H1 (cell line): ENCODE measurements around the gene PDE8A.

Experiments used
- ATF3 ChIP-seq: IDR thresholded peaks from 2 replicates; pipeline ENCODE4 v1.6.1; 2011; ENCODE audit warnings: low read depth, mild to moderate bottlenecking, low read length; ENCODE audit not compliant: insufficient read depth
- CHD2 ChIP-seq: IDR thresholded peaks from 2 replicates; pipeline ENCODE4 v1.6.1; 2012; ENCODE audit warnings: low read length, improper control_type of control experiment
- CTCF ChIP-seq, 3 experiments: IDR thresholded peaks; 1 replicate in 2 of 3; 2 replicates in 1 of 3; pipeline versions ENCODE4 v1.5.1 to v1.6.1; 2011; ENCODE audit warnings: low read length in 3 of 3, mild to moderate bottlenecking in 3 of 3, inconsistent platforms in 2 of 3, low read depth in 1 of 3, moderate library complexity in 1 of 3; ENCODE audit not compliant: insufficient read depth in 1 of 3; ENCODE audit errors: control extremely low read depth in 1 of 3
- EZH2 ChIP-seq: fragments of 200-600 bp; sonication (generic); IDR thresholded peaks from 2 replicates; pipeline ENCODE4 v1.7.1; 2012; ENCODE audit warnings: low read depth, mild to moderate bottlenecking, moderate library complexity, low read length, inconsistent platforms; ENCODE audit not compliant: severe bottlenecking
- GABPA ChIP-seq: IDR thresholded peaks from 2 replicates; pipeline ENCODE4 v1.6.1; 2011; ENCODE audit warnings: mild to moderate bottlenecking, low read length, moderate library complexity, borderline replicate concordance; ENCODE audit not compliant: insufficient read depth
- JUND ChIP-seq: IDR thresholded peaks from 2 replicates; pipeline ENCODE4 v1.6.1; 2011; ENCODE audit warnings: mild to moderate bottlenecking, improper control_type of control experiment, low read length
- NRF1 ChIP-seq: IDR thresholded peaks from 2 replicates; pipeline ENCODE4 v1.6.1; 2011; ENCODE audit warnings: mild to moderate bottlenecking, low read depth, low read length, improper control_type of control experiment
- POLR2AphosphoS5 ChIP-seq: IDR thresholded peaks from 2 replicates; pipeline ENCODE4 v1.6.1; 2011; ENCODE audit warnings: low read depth, low read length
- SP1 ChIP-seq: IDR thresholded peaks from 2 replicates; pipeline ENCODE4 v1.6.1; 2011; ENCODE audit warnings: low read depth, low read length
- SP2 ChIP-seq: IDR thresholded peaks from 2 replicates; pipeline ENCODE4 v1.6.1; 2012; ENCODE audit warnings: mild to moderate bottlenecking, low read length, inconsistent platforms
- TAF1 ChIP-seq: IDR thresholded peaks from 2 replicates; pipeline ENCODE4 v1.6.1; 2011; ENCODE audit warnings: mild to moderate bottlenecking, low read depth, low read length
- ZNF274 ChIP-seq: IDR thresholded peaks from 2 replicates; pipeline ENCODE4 v1.7.0; 2012; ENCODE audit warnings: low read length, borderline replicate concordance; ENCODE audit errors: extremely low read depth
- TF ChIP-seq, protein P1 (sequence below): IDR thresholded peaks from 2 replicates; pipeline ENCODE4 v1.6.1; 2012; ENCODE audit warnings: inconsistent platforms
- TF ChIP-seq, protein P2 (sequence below): fragments of 300-600 bp; sonication (generic); IDR thresholded peaks from 2 replicates; pipeline ENCODE4 v1.7.1; 2012; ENCODE audit warnings: low read length, moderate library complexity, mild to moderate bottlenecking, inconsistent platforms; ENCODE audit not compliant: insufficient replicate concordance

DNA sequence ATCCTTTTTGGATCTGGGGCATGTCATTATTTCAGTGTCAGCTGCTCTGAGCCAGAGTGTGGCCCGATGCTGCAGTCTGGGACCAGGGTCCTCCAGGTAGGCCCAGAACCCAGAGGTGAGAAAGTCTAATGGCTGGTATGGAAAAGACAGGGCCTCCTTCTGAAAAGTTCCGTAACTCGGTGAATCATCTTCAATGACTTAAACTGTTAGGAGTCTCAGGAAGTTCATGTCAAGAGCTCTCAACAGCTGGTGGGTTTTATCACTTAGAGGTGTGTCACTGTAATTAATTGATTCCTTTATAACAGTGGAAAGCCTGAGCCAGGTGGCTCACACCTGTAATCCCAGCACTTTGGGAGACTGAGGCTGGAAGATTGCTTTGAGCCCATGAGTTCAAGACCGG is 28.5 kb upstream of the PDE8A start:
- TF ChIP-seq, protein P1, sequence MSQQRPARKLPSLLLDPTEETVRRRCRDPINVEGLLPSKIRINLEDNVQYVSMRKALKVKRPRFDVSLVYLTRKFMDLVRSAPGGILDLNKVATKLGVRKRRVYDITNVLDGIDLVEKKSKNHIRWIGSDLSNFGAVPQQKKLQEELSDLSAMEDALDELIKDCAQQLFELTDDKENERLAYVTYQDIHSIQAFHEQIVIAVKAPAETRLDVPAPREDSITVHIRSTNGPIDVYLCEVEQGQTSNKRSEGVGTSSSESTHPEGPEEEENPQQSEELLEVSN = no peak
- TF ChIP-seq JUND (no peak), EZH2 (no peak), POLR2AphosphoS5 (no peak), CTCF (IDR thresholded peaks at IDR 0.05; ENCODE audit: control extremely low read depth in 1 of 3, insufficient read depth in 1 of 3, low read depth in 1 of 3, low read length in 3 of 3) (no peak), ZNF274 (no peak), SP2 (no peak), ATF3 (no peak), SP1 (no peak), GABPA (no peak), NRF1 (no peak), TAF1 (no peak), CHD2 (no peak)
- TF ChIP-seq, protein P2, sequence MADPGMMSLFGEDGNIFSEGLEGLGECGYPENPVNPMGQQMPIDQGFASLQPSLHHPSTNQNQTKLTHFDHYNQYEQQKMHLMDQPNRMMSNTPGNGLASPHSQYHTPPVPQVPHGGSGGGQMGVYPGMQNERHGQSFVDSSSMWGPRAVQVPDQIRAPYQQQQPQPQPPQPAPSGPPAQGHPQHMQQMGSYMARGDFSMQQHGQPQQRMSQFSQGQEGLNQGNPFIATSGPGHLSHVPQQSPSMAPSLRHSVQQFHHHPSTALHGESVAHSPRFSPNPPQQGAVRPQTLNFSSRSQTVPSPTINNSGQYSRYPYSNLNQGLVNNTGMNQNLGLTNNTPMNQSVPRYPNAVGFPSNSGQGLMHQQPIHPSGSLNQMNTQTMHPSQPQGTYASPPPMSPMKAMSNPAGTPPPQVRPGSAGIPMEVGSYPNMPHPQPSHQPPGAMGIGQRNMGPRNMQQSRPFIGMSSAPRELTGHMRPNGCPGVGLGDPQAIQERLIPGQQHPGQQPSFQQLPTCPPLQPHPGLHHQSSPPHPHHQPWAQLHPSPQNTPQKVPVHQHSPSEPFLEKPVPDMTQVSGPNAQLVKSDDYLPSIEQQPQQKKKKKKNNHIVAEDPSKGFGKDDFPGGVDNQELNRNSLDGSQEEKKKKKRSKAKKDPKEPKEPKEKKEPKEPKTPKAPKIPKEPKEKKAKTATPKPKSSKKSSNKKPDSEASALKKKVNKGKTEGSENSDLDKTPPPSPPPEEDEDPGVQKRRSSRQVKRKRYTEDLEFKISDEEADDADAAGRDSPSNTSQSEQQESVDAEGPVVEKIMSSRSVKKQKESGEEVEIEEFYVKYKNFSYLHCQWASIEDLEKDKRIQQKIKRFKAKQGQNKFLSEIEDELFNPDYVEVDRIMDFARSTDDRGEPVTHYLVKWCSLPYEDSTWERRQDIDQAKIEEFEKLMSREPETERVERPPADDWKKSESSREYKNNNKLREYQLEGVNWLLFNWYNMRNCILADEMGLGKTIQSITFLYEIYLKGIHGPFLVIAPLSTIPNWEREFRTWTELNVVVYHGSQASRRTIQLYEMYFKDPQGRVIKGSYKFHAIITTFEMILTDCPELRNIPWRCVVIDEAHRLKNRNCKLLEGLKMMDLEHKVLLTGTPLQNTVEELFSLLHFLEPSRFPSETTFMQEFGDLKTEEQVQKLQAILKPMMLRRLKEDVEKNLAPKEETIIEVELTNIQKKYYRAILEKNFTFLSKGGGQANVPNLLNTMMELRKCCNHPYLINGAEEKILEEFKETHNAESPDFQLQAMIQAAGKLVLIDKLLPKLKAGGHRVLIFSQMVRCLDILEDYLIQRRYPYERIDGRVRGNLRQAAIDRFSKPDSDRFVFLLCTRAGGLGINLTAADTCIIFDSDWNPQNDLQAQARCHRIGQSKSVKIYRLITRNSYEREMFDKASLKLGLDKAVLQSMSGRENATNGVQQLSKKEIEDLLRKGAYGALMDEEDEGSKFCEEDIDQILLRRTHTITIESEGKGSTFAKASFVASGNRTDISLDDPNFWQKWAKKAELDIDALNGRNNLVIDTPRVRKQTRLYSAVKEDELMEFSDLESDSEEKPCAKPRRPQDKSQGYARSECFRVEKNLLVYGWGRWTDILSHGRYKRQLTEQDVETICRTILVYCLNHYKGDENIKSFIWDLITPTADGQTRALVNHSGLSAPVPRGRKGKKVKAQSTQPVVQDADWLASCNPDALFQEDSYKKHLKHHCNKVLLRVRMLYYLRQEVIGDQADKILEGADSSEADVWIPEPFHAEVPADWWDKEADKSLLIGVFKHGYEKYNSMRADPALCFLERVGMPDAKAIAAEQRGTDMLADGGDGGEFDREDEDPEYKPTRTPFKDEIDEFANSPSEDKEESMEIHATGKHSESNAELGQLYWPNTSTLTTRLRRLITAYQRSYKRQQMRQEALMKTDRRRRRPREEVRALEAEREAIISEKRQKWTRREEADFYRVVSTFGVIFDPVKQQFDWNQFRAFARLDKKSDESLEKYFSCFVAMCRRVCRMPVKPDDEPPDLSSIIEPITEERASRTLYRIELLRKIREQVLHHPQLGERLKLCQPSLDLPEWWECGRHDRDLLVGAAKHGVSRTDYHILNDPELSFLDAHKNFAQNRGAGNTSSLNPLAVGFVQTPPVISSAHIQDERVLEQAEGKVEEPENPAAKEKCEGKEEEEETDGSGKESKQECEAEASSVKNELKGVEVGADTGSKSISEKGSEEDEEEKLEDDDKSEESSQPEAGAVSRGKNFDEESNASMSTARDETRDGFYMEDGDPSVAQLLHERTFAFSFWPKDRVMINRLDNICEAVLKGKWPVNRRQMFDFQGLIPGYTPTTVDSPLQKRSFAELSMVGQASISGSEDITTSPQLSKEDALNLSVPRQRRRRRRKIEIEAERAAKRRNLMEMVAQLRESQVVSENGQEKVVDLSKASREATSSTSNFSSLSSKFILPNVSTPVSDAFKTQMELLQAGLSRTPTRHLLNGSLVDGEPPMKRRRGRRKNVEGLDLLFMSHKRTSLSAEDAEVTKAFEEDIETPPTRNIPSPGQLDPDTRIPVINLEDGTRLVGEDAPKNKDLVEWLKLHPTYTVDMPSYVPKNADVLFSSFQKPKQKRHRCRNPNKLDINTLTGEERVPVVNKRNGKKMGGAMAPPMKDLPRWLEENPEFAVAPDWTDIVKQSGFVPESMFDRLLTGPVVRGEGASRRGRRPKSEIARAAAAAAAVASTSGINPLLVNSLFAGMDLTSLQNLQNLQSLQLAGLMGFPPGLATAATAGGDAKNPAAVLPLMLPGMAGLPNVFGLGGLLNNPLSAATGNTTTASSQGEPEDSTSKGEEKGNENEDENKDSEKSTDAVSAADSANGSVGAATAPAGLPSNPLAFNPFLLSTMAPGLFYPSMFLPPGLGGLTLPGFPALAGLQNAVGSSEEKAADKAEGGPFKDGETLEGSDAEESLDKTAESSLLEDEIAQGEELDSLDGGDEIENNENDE = no peak
